Measurements from ENCODE around the gene ZNF45.
"Not testable (repeated sequence)": the region's sequence is repeated elsewhere in the genome, so short reads cannot be mapped to it uniquely, and the experiment has no call there.

Gene ZNF45

GRCh38 chr19:43934985-43935708 is at the start of gene ZNF45:
Gene ZNF45, minus strand, starts transcription at chr19:43935282. Its CDS starts 13,097 bp downstream, at chr19:43922185.
- in situ Hi-C loops (cut with HindIII; ENCODE audit: low sequenced_read_pairs): no loop called here

- in situ Hi-C loops (cut with HindIII; ENCODE audit: low sequenced_read_pairs): no loop called here
Measured at GRCh38 chr19:43984687-43985000, 49.6 kb upstream of the ZNF45 start.

GRCh38 chr19:43983912-43984686 is 49.0 kb upstream of the ZNF45 start, which contains the start of gene ZNF155:
Gene ZNF155, plus strand, starts transcription at chr19:43984188. Its CDS starts 4,356 bp downstream, at chr19:43988544.
- in situ Hi-C loops (cut with HindIII; ENCODE audit: low sequenced_read_pairs): no loop called here

GRCh38 chr19:43983544-43983911 is 48.4 kb upstream of the ZNF45 start:
- in situ Hi-C loops (cut with HindIII; ENCODE audit: low sequenced_read_pairs): no loop called here

GRCh38 chr19:43976732-43977131 is 41.6 kb upstream of the ZNF45 start:
- in situ Hi-C loops (cut with HindIII; ENCODE audit: low sequenced_read_pairs): no loop called here

- in situ Hi-C loops (cut with HindIII; ENCODE audit: low sequenced_read_pairs): no loop called here
Measured at GRCh38 chr19:43966079-43966694, 31.1 kb upstream of the ZNF45 start.

- in situ Hi-C loops (cut with HindIII; ENCODE audit: low sequenced_read_pairs): no loop called here
Measured at GRCh38 chr19:43960411-43960810, 25.3 kb upstream of the ZNF45 start.

GRCh38 chr19:43957891-43958290 is 22.8 kb upstream of the ZNF45 start:
- in situ Hi-C loops (cut with HindIII; ENCODE audit: low sequenced_read_pairs): no loop called here

- in situ Hi-C loops (cut with HindIII; ENCODE audit: low sequenced_read_pairs): no loop called here
Measured at GRCh38 chr19:43956827-43957226, 21.7 kb upstream of the ZNF45 start.

GRCh38 chr19:43950834-43951645 is 16.0 kb upstream of the ZNF45 start, which contains the start of gene ZNF221:
Gene ZNF221, plus strand, starts transcription at chr19:43951228. Its CDS starts 11,499 bp downstream, at chr19:43962727.
- in situ Hi-C loops (cut with HindIII; ENCODE audit: low sequenced_read_pairs): loop anchor here (5.0 kb wide), 1 partner anchor 76 kb away; the partner anchor contains the start of gene ZNF222

- in situ Hi-C loops (cut with HindIII; ENCODE audit: low sequenced_read_pairs): loop anchor here (5.0 kb wide), 1 partner anchor 77 kb away; the partner anchor contains the start of gene ZNF222
Measured at GRCh38 chr19:43949803-43950202, 14.7 kb upstream of the ZNF45 start.

- in situ Hi-C loops (cut with HindIII; ENCODE audit: low sequenced_read_pairs): not testable (repeated sequence)
Measured at GRCh38 chr19:43947412-43947811, 12.3 kb upstream of the ZNF45 start.

GRCh38 chr19:43941209-43941608 is 6.1 kb upstream of the ZNF45 start:
- in situ Hi-C loops (cut with HindIII; ENCODE audit: low sequenced_read_pairs): no loop called here

- in situ Hi-C loops (cut with HindIII; ENCODE audit: low sequenced_read_pairs): no loop called here
Measured at GRCh38 chr19:43940719-43941118, 5.6 kb upstream of the ZNF45 start.

GRCh38 chr19:43939557-43940260 is 4.6 kb upstream of the ZNF45 start:
- in situ Hi-C loops (cut with HindIII; ENCODE audit: low sequenced_read_pairs): no loop called here

GRCh38 chr19:43936188-43936587 is 1.1 kb upstream of the ZNF45 start:
- in situ Hi-C loops (cut with HindIII; ENCODE audit: low sequenced_read_pairs): no loop called here

- in situ Hi-C loops (cut with HindIII; ENCODE audit: low sequenced_read_pairs): no loop called here
Measured at GRCh38 chr19:43934055-43934984, 762 bp downstream of the ZNF45 start.

- in situ Hi-C loops (cut with HindIII; ENCODE audit: low sequenced_read_pairs): no loop called here
Measured at GRCh38 chr19:43928820-43929219, 6.3 kb downstream of the ZNF45 start.

GRCh38 chr19:43923875-43924274 is 11.2 kb downstream of the ZNF45 start:
- in situ Hi-C loops (cut with HindIII; ENCODE audit: low sequenced_read_pairs): no loop called here

Data from endothelial cell of hepatic sinusoid (primary cell).